ENCODE results near the gene MLNR.

MLNR gene

GRCh38 chr13:49254007-49254406 lies 33.9 kb downstream of the MLNR start:
- no peak for DNase-seq (ENCODE audit: insufficient read length)
- TF ChIP-seq POLR2A (IDR thresholded peaks at IDR 0.05; ENCODE audit: low read depth, low read length) (no peak), POLR2AphosphoS5 (IDR thresholded peaks at IDR 0.05; ENCODE audit: low read depth, low read length) (no peak), TAF1 (IDR thresholded peaks at IDR 0.05; ENCODE audit: borderline replicate concordance, low read depth, low read length) (no peak)
- FAIRE-seq, result no peak

- TF ChIP-seq TAF1 (IDR thresholded peaks at IDR 0.05; ENCODE audit: borderline replicate concordance, low read depth, low read length) (no peak), POLR2A (IDR thresholded peaks at IDR 0.05; ENCODE audit: low read depth, low read length) (no peak), POLR2AphosphoS5 (IDR thresholded peaks at IDR 0.05; ENCODE audit: low read depth, low read length) (no peak)
- FAIRE-seq (no peak), DNase-seq (ENCODE audit: insufficient read length) (no peak)
These were observed 36.7 kb downstream of the MLNR start for GRCh38 chr13:49256841-49257240.

GRCh38 chr13:49258089-49258796 lies 38.1 kb downstream of the MLNR start:
- TF ChIP-seq POLR2AphosphoS5 (IDR thresholded peaks at IDR 0.05; ENCODE audit: low read depth, low read length), result no peak
- TF ChIP-seq TAF1 (IDR thresholded peaks at IDR 0.05; ENCODE audit: borderline replicate concordance, low read depth, low read length), result no peak
- no peak for TF ChIP-seq POLR2A (IDR thresholded peaks at IDR 0.05; ENCODE audit: low read depth, low read length)
- DNase-seq (ENCODE audit: insufficient read length) (no peak), FAIRE-seq (peak; percentile 83)

- TF ChIP-seq POLR2AphosphoS5 (IDR thresholded peaks at IDR 0.05; ENCODE audit: low read depth, low read length), result no peak
- TF ChIP-seq TAF1 (IDR thresholded peaks at IDR 0.05; ENCODE audit: borderline replicate concordance, low read depth, low read length), result no peak
- TF ChIP-seq POLR2A (IDR thresholded peaks at IDR 0.05; ENCODE audit: low read depth, low read length), result no peak
- DNase-seq (ENCODE audit: insufficient read length) (no peak), FAIRE-seq (no peak)
These were observed 39.4 kb downstream of the MLNR start for GRCh38 chr13:49259586-49259985.

GRCh38 chr13:49262634-49263033 lies 42.5 kb downstream of the MLNR start:
- TF ChIP-seq POLR2A (IDR thresholded peaks at IDR 0.05; ENCODE audit: low read depth, low read length), result no peak
- TF ChIP-seq POLR2AphosphoS5 (IDR thresholded peaks at IDR 0.05; ENCODE audit: low read depth, low read length), result no peak
- TF ChIP-seq TAF1 (IDR thresholded peaks at IDR 0.05; ENCODE audit: borderline replicate concordance, low read depth, low read length), result no peak
- no peak for FAIRE-seq
- no peak for DNase-seq (ENCODE audit: insufficient read length)

GRCh38 chr13:49265822-49266221 lies 45.7 kb downstream of the MLNR start:
- FAIRE-seq, result no peak
- TF ChIP-seq POLR2A (IDR thresholded peaks at IDR 0.05; ENCODE audit: low read depth, low read length) (no peak), TAF1 (IDR thresholded peaks at IDR 0.05; ENCODE audit: borderline replicate concordance, low read depth, low read length) (no peak), POLR2AphosphoS5 (IDR thresholded peaks at IDR 0.05; ENCODE audit: low read depth, low read length) (no peak)
- no peak for DNase-seq (ENCODE audit: insufficient read length)

GRCh38 chr13:49271264-49271663 lies 51.1 kb downstream of the MLNR start:
- DNase-seq (ENCODE audit: insufficient read length) (no peak), FAIRE-seq (no peak)
- no peak for TF ChIP-seq TAF1 (IDR thresholded peaks at IDR 0.05; ENCODE audit: borderline replicate concordance, low read depth, low read length)
- TF ChIP-seq POLR2AphosphoS5 (IDR thresholded peaks at IDR 0.05; ENCODE audit: low read depth, low read length), result no peak
- TF ChIP-seq POLR2A (IDR thresholded peaks at IDR 0.05; ENCODE audit: low read depth, low read length), result no peak

All from GM12892 (cell line).